Fibroblast of mammary gland (primary cell): Measurements from ENCODE around the gene SLX4IP.

Source experiments
- DNase-seq: peaks from one replicate; pipeline ENCODE4 v3.0.0-alpha.2; 2010; ENCODE audit warnings: low read depth
- H3K4me3 ChIP-seq: 2 replicates; pipeline ENCODE4 v1.5.1; 2011; ENCODE audit warnings: low read depth, mild to moderate bottlenecking, low read length, moderate library complexity; ENCODE audit not compliant: control insufficient read depth
- CTCF ChIP-seq: conservative IDR thresholded peaks from 2 replicates; pipeline ENCODE4 v1.5.1; 2011; ENCODE audit warnings: low read depth, low read length, inconsistent platforms; ENCODE audit not compliant: control insufficient read depth, insufficient read depth

The SLX4IP gene

GRCh38 chr20:10603378-10603777 is 168.3 kb downstream of the SLX4IP start:
- DNase-seq = no peak
- H3K4me3 ChIP-seq = no peak overlapping the region
- no peak for TF ChIP-seq CTCF

- DNase-seq = peak; percentile 95
- H3K4me3 ChIP-seq = no peak overlapping the region
- TF ChIP-seq CTCF = no peak
These were observed 169.1 kb downstream of the SLX4IP start for GRCh38 chr20:10603971-10604864.

GRCh38 chr20:10604865-10605440 is 169.8 kb downstream of the SLX4IP start:
- TF ChIP-seq CTCF = no peak
- H3K4me3 ChIP-seq = no peak overlapping the region
- peak; percentile 38 for DNase-seq

- DNase-seq = no peak
- TF ChIP-seq CTCF = no peak
- no peak overlapping the region for H3K4me3 ChIP-seq
These were observed 170.6 kb downstream of the SLX4IP start for GRCh38 chr20:10605547-10606195.

- DNase-seq = peak; percentile 87
These were observed 174.2 kb downstream of the SLX4IP start for GRCh38 chr20:10609276-10609675.

GRCh38 chr20:10609770-10610169 is 174.7 kb downstream of the SLX4IP start:
- no peak overlapping the region for H3K4me3 ChIP-seq
- no peak for TF ChIP-seq CTCF
- DNase-seq = peak; percentile 14

More at GRCh38 chr20:10609276-10609675, 174.2 kb downstream of the SLX4IP start:
- no peak for TF ChIP-seq CTCF
- H3K4me3 ChIP-seq = no peak overlapping the region
